GM23338 (cell line): ENCODE data around the gene HHAT. TPM values are rescaled to one million over a fixed set of nuclear protein-coding genes. Genes with fewer than 3 reads are reported as not detected.

Experiments
- CREB1 ChIP-seq: fragments of 250-450 bp; sonication (Bioruptor Pico); IDR thresholded peaks from 2 replicates; pipeline ENCODE4 v1.5.0; 2020; ENCODE audit warnings: low read depth, mild to moderate bottlenecking, moderate library complexity
- CTCF ChIP-seq, 2 experiments: fragments of 200-600 bp in 1 of 2; sonication (generic) in 1 of 2; conservative IDR thresholded peaks; 2 replicates each; pipeline versions ENCODE4 v1.5.1 to v1.6.1; 2016 to 2017; ENCODE audit warnings: antibody characterized with exemption in 2 of 2, low read depth in 2 of 2, mild to moderate bottlenecking in 2 of 2, moderate library complexity in 1 of 2
- ETS1 ChIP-seq: IDR thresholded peaks from 2 replicates; pipeline ENCODE4 v1.6.1; 2016; ENCODE audit warnings: antibody characterized with exemption
- EZH2phosphoT487 ChIP-seq: fragments of 200-600 bp; sonication (generic); IDR thresholded peaks from one replicate; pipeline ENCODE4 v1.8.1; 2018; ENCODE audit warnings: antibody characterized with exemption; ENCODE audit not compliant: unreplicated experiment
- JUNB ChIP-seq: IDR thresholded peaks from one replicate; pipeline ENCODE4 v1.6.1; 2016; ENCODE audit warnings: antibody characterized with exemption; ENCODE audit not compliant: unreplicated experiment
- POLR2AphosphoS5 ChIP-seq: IDR thresholded peaks from 2 replicates; pipeline ENCODE4 v1.6.1; 2016; ENCODE audit warnings: antibody characterized with exemption, low read depth
- STAT1 ChIP-seq: IDR thresholded peaks from one replicate; pipeline ENCODE4 v1.6.1; 2016; ENCODE audit warnings: antibody characterized with exemption; ENCODE audit not compliant: unreplicated experiment
- ZNF114 ChIP-seq: fragments of 250-450 bp; sonication (Bioruptor Pico); IDR thresholded peaks from 2 replicates; pipeline ENCODE4 v1.5.0; 2020; ENCODE audit warnings: mild to moderate bottlenecking, moderate library complexity
- ZNF462 ChIP-seq: fragments of 250-450 bp; sonication (Bioruptor Pico); IDR thresholded peaks from 2 replicates; pipeline ENCODE4 v1.5.0; 2020; ENCODE audit warnings: mild to moderate bottlenecking, moderate library complexity
- polyA plus RNA-seq: library from polyadenylated mRNA; unstranded; fragments of >200 nt; fragmentation: Nextera tagmentation; extraction: Ambion mirVana; gene quantifications from 2 replicates; pipeline ENCODE4 v1.2.1, GENCODE V29; 2016
- total RNA-seq: library from RNA; depleted of rRNA; stranded (reverse); fragments of >200 nt; shearing (Covaris generic); gene quantifications from 2 replicates; pipeline ENCODE4 v1.2.3, GENCODE V29; 2014

The HHAT gene
- total and polyA plus RNA-seq, 2 experiments from 2014 or later: 0.11 to 0.66 TPM

- no peak for TF ChIP-seq ZNF462 (CRISPR knock-in tag)
- no peak for TF ChIP-seq CTCF (conservative IDR thresholded peaks at IDR 0.05; ENCODE audit: low read depth in 2 of 2)
- no peak for TF ChIP-seq ETS1
- no peak for TF ChIP-seq ZNF114 (CRISPR knock-in tag)
- no peak for TF ChIP-seq EZH2phosphoT487
- TF ChIP-seq JUNB: no peak
- TF ChIP-seq STAT1: no peak
- TF ChIP-seq POLR2AphosphoS5: no peak
- no peak for TF ChIP-seq CREB1
These were observed 360.0 kb downstream of the HHAT start (continued) for GRCh38 chr1:210688512-210689234.
